Measurements from ENCODE around the gene CPLX4.
"Not testable (repeated sequence)": the region's sequence is repeated elsewhere in the genome, so short reads cannot be mapped to it uniquely, and the experiment has no call there.

Gene CPLX4

GRCh38 chr18:59268721-59269562 is 49.5 kb downstream of the CPLX4 start:
- no peak for DNase-seq

GRCh38 chr18:59268127-59268720 is 50.2 kb downstream of the CPLX4 start:
- DNase-seq, result no peak

GRCh38 chr18:59267503-59268126 is 50.8 kb downstream of the CPLX4 start:
- no peak for DNase-seq

- DNase-seq, result no peak
Observed at GRCh38 chr18:59266886-59267502, 51.5 kb downstream of the CPLX4 start.

GRCh38 chr18:59266459-59266858 is 52.0 kb downstream of the CPLX4 start:
- DNase-seq, result no peak

- DNase-seq, result no peak
Observed at GRCh38 chr18:59265974-59266369, 52.5 kb downstream of the CPLX4 start.

- peak; percentile 2 for DNase-seq
Observed at GRCh38 chr18:59265246-59265973, 53.0 kb downstream of the CPLX4 start.

- DNase-seq, result no peak
Observed at GRCh38 chr18:59264651-59265245, 53.7 kb downstream of the CPLX4 start.

GRCh38 chr18:59264121-59264571 is 54.3 kb downstream of the CPLX4 start:
- DNase-seq, result no peak

GRCh38 chr18:59263661-59264060 is 54.8 kb downstream of the CPLX4 start:
- no peak for DNase-seq

GRCh38 chr18:59262243-59262642 is 56.2 kb downstream of the CPLX4 start:
- not testable (repeated sequence) for DNase-seq

- DNase-seq, result not testable (repeated sequence)
Observed at GRCh38 chr18:59261842-59262241, 56.6 kb downstream of the CPLX4 start.

- DNase-seq, result not testable (repeated sequence)
Observed at GRCh38 chr18:59255491-59255890, 63.0 kb downstream of the CPLX4 start.

- peak; percentile 49 for DNase-seq
Observed at GRCh38 chr18:59249199-59249774, 69.2 kb downstream of the CPLX4 start.

GRCh38 chr18:59246796-59247195 is 71.7 kb downstream of the CPLX4 start:
- DNase-seq, result no peak

Measured in inflammatory macrophage treated with lipopolysaccharide for 4 hours (primary cell).